Activated CD4-positive, alpha-beta T cell treated with anti-CD3 and anti-CD28 coated beads for 36 hours (primary cell): ENCODE measurements around the gene LAMTOR4. TPM values are rescaled to one million over a fixed set of nuclear protein-coding genes. Genes with fewer than 3 reads are reported as not detected.
A peak's percentile ranks its signal among the peaks of the same experiment; 100 is the strongest.

ENCODE experiments used
- ATAC-seq: fragments of 200-7000 bp; cut with Tn5 transposase; one replicate; pipeline ENCODE4 v1.10.0; 2021; ENCODE audit warnings: mild to moderate bottlenecking, moderate library complexity
- CTCF ChIA-PET: fragments of 350-600 bp; sonication (Branson Sonifier 250); formaldehyde crosslinking; loops from one replicate; lab custom pipeline; 2021; ENCODE audit warnings: antibody characterized with exemption; lab: Charles Lee
- POLR2A ChIA-PET: fragments of 350-600 bp; sonication (Branson Sonifier 250); formaldehyde crosslinking; loops from one replicate; lab custom pipeline; 2021; ENCODE audit warnings: antibody characterized with exemption, inconsistent platforms; lab: Charles Lee
- DNase-seq: peaks from one replicate; pipeline ENCODE4 v3.0.0-alpha.2; 2020
- H3K27ac Mint-ChIP-seq: one replicate; pipeline ENCODE4 v1.8.0; 2021; ENCODE audit warnings: mixed read lengths
- H3K27me3 Mint-ChIP-seq: one replicate; pipeline ENCODE4 v1.8.0; 2021; ENCODE audit warnings: mixed read lengths
- H3K36me3 Mint-ChIP-seq: one replicate; pipeline ENCODE4 v1.8.0; 2021; ENCODE audit warnings: low read depth, mixed read lengths
- H3K4me1 Mint-ChIP-seq: one replicate; pipeline ENCODE4 v1.8.0; 2021; ENCODE audit warnings: mixed read lengths
- H3K4me3 Mint-ChIP-seq: one replicate; pipeline ENCODE4 v1.8.0; 2021; ENCODE audit warnings: mild to moderate bottlenecking, moderate library complexity, mixed read lengths
- H3K9me3 Mint-ChIP-seq: one replicate; pipeline ENCODE4 v1.8.0; 2021; ENCODE audit warnings: low read depth, mixed read lengths
- intact Hi-C, 2 experiments: fragments of 100-400 bp; cut with DNase I in 1 of 2; cut with micrococcal nuclease in 1 of 2; formaldehyde crosslinking; loops; one replicate each; pipeline versions ENCODE4 v1.14.2 to v1.15.1; 2022 to 2024; cut with DNase I, micrococcal nuclease
- total RNA-seq, 2 experiments: library from RNA; stranded (reverse); gene quantifications; one replicate each; pipeline ENCODE4 v1.2.3, GENCODE V29; 2021

LAMTOR4 gene
- total RNA-seq, 2 experiments from 2014 or later, result 69.6 to 120 TPM

DNA sequence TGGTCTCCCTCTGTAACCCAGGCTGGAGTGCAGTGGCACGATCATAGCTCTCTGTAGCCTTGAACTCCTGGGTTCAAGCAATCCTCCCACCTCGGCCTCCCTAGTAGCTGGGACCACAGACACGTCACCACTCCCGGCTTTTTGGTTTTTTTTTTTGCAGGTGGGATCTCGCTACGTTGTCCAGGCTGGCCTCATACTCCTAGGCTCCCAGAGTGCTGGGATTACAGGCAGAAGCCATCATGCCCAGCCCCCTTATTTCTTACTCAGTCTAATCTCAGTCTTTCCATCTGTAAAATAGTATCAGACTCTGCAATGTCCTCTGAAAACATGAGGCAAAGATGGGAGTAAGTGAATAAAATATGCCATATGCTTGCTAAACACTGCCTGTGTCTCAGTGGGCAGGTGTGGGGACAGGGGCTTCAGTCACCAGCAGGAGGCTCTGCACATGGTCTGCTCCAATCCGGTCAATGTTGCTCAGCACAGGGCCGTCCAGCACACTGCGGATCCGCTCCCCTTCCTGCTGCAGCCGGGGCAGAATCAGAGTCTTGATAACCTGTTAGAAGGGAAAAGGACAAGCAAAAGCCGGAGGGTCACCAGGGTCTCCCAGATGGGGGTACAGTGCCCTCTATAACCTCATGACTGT, 39.1 kb upstream of the LAMTOR4 start:
- H3K27me3 Mint-ChIP-seq, result no peaks in the 10 kb centered on the region
- ATAC-seq (no peak), DNase-seq (no peak)
- no peak overlapping the region for H3K27ac Mint-ChIP-seq
- no peaks in the 10 kb centered on the region for H3K9me3 Mint-ChIP-seq
- peaks cover 32% of the 10 kb centered on the region for H3K36me3 Mint-ChIP-seq
- H3K4me3 Mint-ChIP-seq, result no peak overlapping the region
- no peaks in the 10 kb centered on the region for H3K4me1 Mint-ChIP-seq
- ChIA-PET POLR2A (interaction anchor here (0.6 kb wide), 1 partner anchor 57 kb away, joined by 4 read pairs; no protein-coding TSS in a partner anchor), CTCF (no interaction called here)
- intact Hi-C loops, result no loop called here

DNA sequence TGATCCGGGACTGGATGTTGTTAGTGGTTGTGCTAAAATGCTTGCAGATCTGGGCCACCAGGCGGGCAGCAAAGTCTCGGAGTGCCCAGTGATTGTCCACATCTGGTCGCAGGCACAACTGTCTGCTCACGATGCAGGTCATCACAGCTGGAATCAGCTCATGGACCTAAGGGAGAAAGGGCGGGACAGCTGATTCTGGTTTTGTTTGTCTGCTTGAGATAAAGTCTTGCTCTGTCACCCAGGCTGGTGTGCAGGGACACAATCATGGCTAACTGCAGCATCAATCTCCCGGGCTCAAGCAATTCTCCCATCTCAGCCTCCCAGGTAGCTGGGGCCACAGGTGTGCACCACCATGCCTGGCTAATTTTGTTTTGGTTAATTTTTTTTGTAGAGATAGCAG, 37.6 kb upstream of the LAMTOR4 start:
- Mint-ChIP-seq H3K36me3 (peaks cover 29% of the 10 kb centered on the region), H3K4me3 (no peak overlapping the region), H3K4me1 (no peaks in the 10 kb centered on the region), H3K27ac (no peak overlapping the region), H3K9me3 (no peaks in the 10 kb centered on the region), H3K27me3 (no peaks in the 10 kb centered on the region)
- ATAC-seq, result no peak
- no peak for DNase-seq
- intact Hi-C loops, result no loop called here
- CTCF ChIA-PET, result interaction anchor here (5.7 kb wide), 1 partner anchor 20 kb away, joined by 30 read pairs; no protein-coding TSS in a partner anchor
- POLR2A ChIA-PET, result interaction anchor here (0.9 to 1.9 kb wide), 2 partner anchors 10 to 16 kb away, joined by 3 to 8 read pairs; partner anchors contain the start of genes AP4M1 and MCM7

DNA sequence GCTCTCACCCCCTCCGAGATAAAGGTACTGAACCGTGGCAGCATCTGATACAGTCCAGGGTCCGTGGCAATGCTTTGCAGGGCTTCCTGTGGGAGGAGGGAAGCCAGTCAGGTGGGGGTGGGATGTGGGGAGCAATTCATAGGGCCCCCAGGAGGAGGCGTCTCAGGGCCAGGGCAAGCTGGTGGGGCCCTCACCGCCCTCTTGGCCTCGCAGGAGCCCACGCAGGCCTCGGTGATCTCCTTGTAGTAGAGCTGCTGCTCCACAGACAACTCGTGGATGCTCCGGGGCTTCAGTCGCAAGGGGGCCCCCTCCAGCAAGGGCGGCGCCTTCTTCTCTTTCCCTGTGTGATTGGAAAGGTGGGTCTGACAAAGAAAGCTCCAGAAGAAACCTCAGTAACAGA, 36.8 kb upstream of the LAMTOR4 start:
- Mint-ChIP-seq H3K4me3 (no peak overlapping the region), H3K4me1 (peaks cover 2% of the 10 kb centered on the region), H3K36me3 (peaks cover 31% of the 10 kb centered on the region), H3K9me3 (no peaks in the 10 kb centered on the region), H3K27ac (no peak overlapping the region), H3K27me3 (no peaks in the 10 kb centered on the region)
- POLR2A ChIA-PET, result interaction anchor here (0.9 to 1.9 kb wide), 2 partner anchors 11 to 17 kb away, joined by 3 to 8 read pairs; partner anchors contain the start of genes AP4M1 and MCM7
- ATAC-seq (no peak), DNase-seq (no peak)
- CTCF ChIA-PET, result interaction anchor here (0.7 to 5.7 kb wide), 2 partner anchors 20 to 200 kb away, joined by 4 to 30 read pairs; no protein-coding TSS in a partner anchor
- intact Hi-C loops, result no loop called here

- Mint-ChIP-seq H3K36me3 (peaks cover 28% of the 10 kb centered on the region), H3K27ac (no peak overlapping the region), H3K4me1 (peaks cover 13% of the 10 kb centered on the region), H3K9me3 (no peaks in the 10 kb centered on the region), H3K4me3 (no peak overlapping the region), H3K27me3 (no peaks in the 10 kb centered on the region)
- DNase-seq (no peak), ATAC-seq (no peak)
- intact Hi-C loops, result no loop called here
- ChIA-PET POLR2A (no interaction called here), CTCF (interaction anchor here (0.6 to 5.7 kb wide), 2 partner anchors 16 to 32 kb away, joined by 3 to 30 read pairs; no protein-coding TSS in a partner anchor)
Measured at GRCh38 chr7:100115026-100115425, 33.7 kb upstream of the LAMTOR4 start.

DNA sequence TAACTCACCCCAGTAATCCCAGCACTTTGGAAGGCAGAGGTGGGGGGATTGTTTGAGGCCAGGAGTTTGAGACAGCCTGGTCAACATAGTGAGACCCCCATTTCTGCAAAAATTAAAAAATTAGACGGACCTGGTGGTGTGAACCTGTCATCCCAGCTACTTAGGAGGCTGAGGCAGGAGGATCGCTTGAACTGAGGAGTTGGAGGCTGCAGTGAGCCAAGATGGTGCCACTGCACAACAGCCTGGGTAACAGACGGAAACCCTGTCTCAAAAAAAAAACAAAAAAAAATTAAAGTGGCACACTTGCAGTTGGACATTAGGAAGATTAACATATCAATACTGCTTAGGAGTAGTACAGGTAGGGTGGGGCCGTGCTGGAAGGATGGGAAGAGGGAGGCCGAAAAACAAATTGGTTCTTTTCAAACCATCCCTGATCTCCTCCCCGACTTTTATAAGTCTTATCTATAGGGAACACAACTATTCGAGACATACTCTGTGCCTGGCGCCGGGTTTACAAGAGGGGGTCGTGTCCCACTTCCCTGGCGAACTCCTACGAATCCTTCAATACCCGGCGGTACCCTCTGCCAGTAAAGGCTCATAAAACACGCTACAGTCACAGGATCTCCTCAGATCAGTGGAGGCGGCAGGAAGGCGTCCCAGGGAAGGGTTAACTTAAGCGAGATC, 30.2 kb upstream of the LAMTOR4 start:
- intact Hi-C loops, result loop anchor here (1.0 kb wide), 9 partner anchors 9 to 555 kb away; partner anchors contain the start of genes AP4M1 (in 2 of the 2), MCM7 (in 2 of the 2), COPS6 (in 1 of the 2) and GNB2 (in 1 of the 2)
- Mint-ChIP-seq H3K9me3 (no peaks in the 10 kb centered on the region), H3K4me3 (peak overlapping the region; percentile 86), H3K27ac (peak overlapping the region; percentile 94), H3K27me3 (no peaks in the 10 kb centered on the region), H3K4me1 (peaks cover 18% of the 10 kb centered on the region), H3K36me3 (peaks cover 13% of the 10 kb centered on the region)
- ChIA-PET POLR2A (interaction anchor here (0.7 kb wide), 1 partner anchor 1113 kb away, joined by 7 read pairs; no protein-coding TSS in a partner anchor), CTCF (no interaction called here)
- ATAC-seq, result no peak
- DNase-seq, result no peak

- peaks cover 20% of the 10 kb centered on the region for H3K4me1 Mint-ChIP-seq
- peaks cover 7% of the 10 kb centered on the region for H3K36me3 Mint-ChIP-seq
- CTCF ChIA-PET, result interaction anchor here (1.2 to 2.6 kb wide), 5 partner anchors 11 to 226 kb away, joined by 4 to 12 read pairs (median 4); no protein-coding TSS in a partner anchor
- POLR2A ChIA-PET, result interaction anchor here (0.5 to 1.2 kb wide), 3 partner anchors 12 to 44 kb away, joined by 4 to 5 read pairs (median 4); no protein-coding TSS in a partner anchor
- intact Hi-C loops, result loop anchor here (1.0 kb wide), 9 partner anchors 8 to 554 kb away; partner anchors contain the start of genes AP4M1 (in 2 of the 2), MCM7 (in 2 of the 2), COPS6 (in 1 of the 2) and GNB2 (in 1 of the 2)
- peak within 1 kb of the TSS; percentile 86 for H3K4me3 Mint-ChIP-seq
- H3K9me3 Mint-ChIP-seq, result no peaks in the 10 kb centered on the region
- DNase-seq, result peak; percentile 97
- ATAC-seq, result peak; percentile 76
- H3K27me3 Mint-ChIP-seq, result no peaks in the 10 kb centered on the region
- peak within 1 kb of the TSS; percentile 94 for H3K27ac Mint-ChIP-seq
Measured at GRCh38 chr7:100119072-100119969, 29.4 kb upstream of the LAMTOR4 start, which contains the start of the genes CNPY4 and TAF6. Gene CNPY4 (plus strand): TSS chr7:100119634. CDS start chr7:100119745, 111 bp downstream. Gene TAF6 (minus strand): TSS chr7:100119358. CDS start chr7:100114209, 5,149 bp downstream.

DNA sequence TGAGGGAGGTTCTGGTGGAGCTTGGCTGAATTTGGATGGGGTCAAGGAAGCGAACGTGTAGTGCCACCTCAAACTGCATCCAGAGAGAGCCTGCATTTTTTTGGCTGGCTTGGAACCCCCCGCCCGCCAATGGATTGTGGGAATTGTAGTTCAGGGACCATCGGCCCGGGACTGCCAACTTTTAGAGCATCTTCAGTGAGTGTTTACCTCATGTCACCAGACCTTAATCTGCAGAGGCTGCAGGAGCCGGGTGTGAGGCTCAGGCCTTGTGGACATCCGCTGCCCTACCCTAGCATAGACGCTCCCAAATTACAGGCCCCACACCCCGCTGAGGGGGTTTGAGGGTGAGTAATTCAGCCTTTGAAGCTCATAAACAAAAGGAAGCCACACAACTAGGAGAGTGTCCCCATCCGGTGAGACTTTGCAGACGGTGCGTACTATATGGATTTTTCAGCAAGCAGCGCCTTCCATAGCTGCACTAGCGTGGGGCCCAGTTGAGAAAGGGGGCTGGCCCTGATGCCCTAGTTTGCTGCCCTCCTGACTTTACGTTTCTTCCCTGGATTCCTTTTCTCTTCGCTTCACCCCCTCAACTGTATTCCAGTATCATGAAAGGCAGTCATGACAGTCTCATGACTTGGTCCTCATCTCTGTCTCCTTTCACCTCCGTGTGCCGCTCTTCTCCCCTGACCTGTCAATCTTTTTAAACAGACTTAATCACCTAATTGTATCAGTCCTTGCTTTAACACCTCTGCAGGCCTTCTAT, 28.6 kb upstream of the LAMTOR4 start:
- intact Hi-C loops, result loop anchor here (1.0 kb wide), 9 partner anchors 7 to 553 kb away; partner anchors contain the start of genes AP4M1 (in 2 of the 2), LAMTOR4 (in 2 of the 2), MCM7 (in 2 of the 2) and COPS6 (in 1 of the 2)
- peak overlapping the region; percentile 94 for H3K27ac Mint-ChIP-seq
- DNase-seq (peak; percentile 85), ATAC-seq (peak; percentile 69)
- ChIA-PET POLR2A (interaction anchor here (0.5 to 1.4 kb wide), 7 partner anchors 12 to 245 kb away, joined by 3 to 9 read pairs (median 4); partner anchors contain the start of genes AP4M1, GPC2, MCM7 and STAG3), CTCF (interaction anchor here (1.2 to 2.6 kb wide), 5 partner anchors 10 to 225 kb away, joined by 4 to 12 read pairs (median 4); no protein-coding TSS in a partner anchor)
- H3K4me1 Mint-ChIP-seq, result peaks cover 29% of the 10 kb centered on the region
- peaks cover 13% of the 10 kb centered on the region for H3K36me3 Mint-ChIP-seq
- peak overlapping the region; percentile 86 for H3K4me3 Mint-ChIP-seq
- no peaks in the 10 kb centered on the region for H3K27me3 Mint-ChIP-seq
- H3K9me3 Mint-ChIP-seq, result no peaks in the 10 kb centered on the region

GRCh38 chr7:100120733-100121036, 28.0 kb upstream of the LAMTOR4 start:
- DNase-seq (no peak), ATAC-seq (no peak)
- Mint-ChIP-seq H3K36me3 (peaks cover 15% of the 10 kb centered on the region), H3K27me3 (no peaks in the 10 kb centered on the region), H3K4me1 (peaks cover 34% of the 10 kb centered on the region), H3K4me3 (peak overlapping the region; percentile 86), H3K9me3 (no peaks in the 10 kb centered on the region), H3K27ac (peak overlapping the region; percentile 94)
- intact Hi-C loops, result loop anchor here in 1 of 2 experiments (1.0 kb wide), 1 partner anchor 28 kb away; the partner anchor contains the start of gene LAMTOR4
- POLR2A ChIA-PET, result interaction anchor here (0.6 to 1.4 kb wide), 6 partner anchors 11 to 245 kb away, joined by 3 to 9 read pairs (median 4); partner anchors contain the start of genes AP4M1, GPC2, MCM7 and STAG3
- CTCF ChIA-PET, result interaction anchor here (1.1 to 2.6 kb wide), 6 partner anchors 10 to 224 kb away, joined by 3 to 12 read pairs (median 4); partner anchors contain the start of gene COPS6

DNA sequence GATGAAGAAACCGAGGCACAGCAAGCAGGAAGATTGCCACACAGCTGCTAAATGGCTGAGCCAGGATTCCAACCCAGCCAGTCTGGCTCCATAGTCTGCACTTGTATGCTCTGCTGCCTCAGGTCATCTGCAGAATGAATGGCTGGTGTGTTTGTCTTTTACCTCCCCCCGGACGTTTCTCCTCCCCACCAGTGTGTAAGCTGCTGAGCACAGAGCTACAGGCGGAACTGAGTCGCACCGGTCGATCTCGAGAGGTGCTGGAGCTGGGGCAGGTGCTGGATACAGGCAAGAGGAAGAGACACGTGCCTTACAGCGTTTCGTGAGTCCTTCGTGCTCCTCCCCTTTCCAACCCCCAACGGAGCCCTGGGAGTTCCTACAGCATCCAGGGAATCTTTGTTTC, 26.7 kb upstream of the LAMTOR4 start:
- Mint-ChIP-seq H3K36me3 (peaks cover 16% of the 10 kb centered on the region), H3K27ac (no peak overlapping the region), H3K9me3 (no peaks in the 10 kb centered on the region), H3K4me3 (no peak overlapping the region), H3K27me3 (no peaks in the 10 kb centered on the region), H3K4me1 (peaks cover 35% of the 10 kb centered on the region)
- ChIA-PET CTCF (interaction anchor here (0.7 kb wide), 1 partner anchor 14 kb away, joined by 3 read pairs; no protein-coding TSS in a partner anchor), POLR2A (no interaction called here)
- DNase-seq, result no peak
- intact Hi-C loops, result no loop called here
- ATAC-seq, result no peak
